Fibroblast of lung (primary cell): Measurements from ENCODE around the gene CD226. TPM values are rescaled to one million over a fixed set of nuclear protein-coding genes. Genes with fewer than 3 reads are reported as not detected.

ENCODE experiments used
- DNase-seq, 2 donors: peaks; one replicate each; pipeline versions ENCODE4 v3.0.0 to v3.0.0-alpha.2; 2010; ENCODE audit warnings: low read depth in 2 of 2
- H2AFZ ChIP-seq: 2 replicates; pipeline ENCODE4 v1.5.1; 2012; ENCODE audit warnings: low read length, control low read depth, inconsistent platforms
- H3K27ac ChIP-seq: 2 replicates; pipeline ENCODE4 v1.5.1; 2011; ENCODE audit warnings: low read length, control low read depth; ENCODE audit not compliant: insufficient read depth
- H3K27me3 ChIP-seq: 2 replicates; pipeline ENCODE4 v1.5.1; 2011; ENCODE audit warnings: mild to moderate bottlenecking, low read length; ENCODE audit not compliant: control insufficient read depth, insufficient read depth
- H3K36me3 ChIP-seq: 2 replicates; pipeline ENCODE4 v1.5.1; 2011; ENCODE audit warnings: low read length; ENCODE audit not compliant: control insufficient read depth, insufficient read depth
- H3K4me1 ChIP-seq: 2 replicates; pipeline ENCODE4 v1.5.1; 2011; ENCODE audit warnings: low read length; ENCODE audit not compliant: control insufficient read depth, insufficient read depth; ENCODE audit errors: extremely low read depth
- H3K4me2 ChIP-seq: 2 replicates; pipeline ENCODE4 v1.5.1; 2011; ENCODE audit warnings: low read length, control low read depth; ENCODE audit not compliant: insufficient read depth; ENCODE audit errors: extremely low read depth
- H3K4me3 ChIP-seq, 4 experiments: fragments of 200-600 bp in 1 of 4; sonication (generic) in 1 of 4; replicated peaks in 1 of 4; 2 replicates each; pipeline ENCODE4 v1.5.1; 2011 to 2016; ENCODE audit warnings: low read length in 4 of 4, low read depth in 3 of 4, mild to moderate bottlenecking in 3 of 4, control low read depth in 2 of 4, inconsistent platforms in 1 of 4, mixed read lengths in 1 of 4; ENCODE audit not compliant: insufficient read depth in 1 of 4; ENCODE audit errors: control extremely low read depth in 1 of 4
- H3K79me2 ChIP-seq: 2 replicates; pipeline ENCODE4 v1.5.1; 2012; ENCODE audit warnings: mild to moderate bottlenecking, low read length, inconsistent platforms; ENCODE audit not compliant: control insufficient read depth, insufficient read depth
- H3K9ac ChIP-seq: 2 replicates; pipeline ENCODE4 v1.5.1; 2011; ENCODE audit warnings: mild to moderate bottlenecking, low read length, control low read depth; ENCODE audit not compliant: insufficient read depth
- H3K9me3 ChIP-seq: 2 replicates; pipeline ENCODE4 v1.5.1; 2012; ENCODE audit warnings: low read depth, low read length; ENCODE audit not compliant: control insufficient read depth, insufficient read depth
- H4K20me1 ChIP-seq: 2 replicates; pipeline ENCODE4 v1.5.1; 2011; ENCODE audit warnings: low read length; ENCODE audit not compliant: control insufficient read depth, insufficient read depth; ENCODE audit errors: extremely low read depth
- CTCF ChIP-seq, 2 donors: IDR thresholded peaks in 1 of 2; conservative IDR thresholded peaks in 1 of 2; 1 replicate in 1 of 2; 2 replicates in 1 of 2; pipeline ENCODE4 v1.5.1; 2011 to 2012; ENCODE audit warnings: low read length in 2 of 2, control low read depth in 1 of 2, inconsistent platforms in 1 of 2, low read depth in 1 of 2, mild to moderate bottlenecking in 1 of 2
- polyA minus RNA-seq: library from RNA; depleted of rRNA, polyadenylated mRNA; stranded (reverse); fragments of >200 nt; gene quantifications from 2 replicates; pipeline ENCODE4 v1.2.3, GENCODE V29; 2011; ENCODE audit warnings: low replicate concordance
- polyA plus RNA-seq, 2 donors: library from polyadenylated mRNA; depleted of rRNA in 1 of 2; stranded (reverse) in 1 of 2; unstranded in 1 of 2; fragments of >200 nt; gene quantifications; 2 replicates each; pipeline ENCODE4 v1.2.1, GENCODE V29; 2011 to 2012; ENCODE audit warnings: missing spikeins in 1 of 2
- total RNA-seq: library from RNA; depleted of rRNA; stranded (reverse); fragments of >200 nt; gene quantifications from 2 replicates; pipeline ENCODE4 v1.2.1, GENCODE V29; 2014

CD226 gene
- total RNA-seq: 0.33 and 0.51 TPM in 2 replicates
- polyA plus RNA-seq: 0.15 and 0.42 TPM in 2 replicates
- polyA plus RNA-seq (2012): 0.13 and 0.15 TPM in 2 replicates
- 0.44 and 5.9 TPM in 2 replicates for polyA minus RNA-seq

GRCh38 chr18:69947361-69948133 is at the start of gene CD226:
Gene CD226, minus strand, starts transcription at chr18:69947873. Its CDS starts 467 bp downstream, at chr18:69947406.
- Histone ChIP-seq H3K4me2 (no peak within 1 kb of the TSS), H3K9ac (no peak within 1 kb of the TSS), H3K4me3 (no peak within 1 kb of the TSS), H3K27ac (no peak within 1 kb of the TSS), H2AFZ (no peak within 1 kb of the TSS), H3K79me2 (no peaks in the 10 kb centered on the region), H3K4me1 (peaks cover 2% of the 10 kb centered on the region), H3K36me3 (no peaks in the 10 kb centered on the region), H3K27me3 (no peaks in the 10 kb centered on the region), H4K20me1 (no peaks in the 10 kb centered on the region), H3K9me3 (no peaks in the 10 kb centered on the region)
- TF ChIP-seq CTCF (conservative IDR thresholded peaks at IDR 0.05 in 1 of 2, IDR thresholded peaks at IDR 0.05 in 1 of 2; ENCODE audit: low read depth in 1 of 2, low read length in 2 of 2): no peak
- DNase-seq: no peak

GRCh38 chr18:69996951-69997798 is 49.5 kb upstream of the CD226 start:
- no peaks in the 10 kb centered on the region for H3K4me1 ChIP-seq

More at GRCh38 chr18:69996951-69997798, 49.5 kb upstream of the CD226 start:
- no peaks in the 10 kb centered on the region for H3K9me3 ChIP-seq
- no peak overlapping the region for H3K27ac ChIP-seq
- H3K4me2 ChIP-seq: no peak overlapping the region
- no peak overlapping the region for H2AFZ ChIP-seq
- DNase-seq: no peak
- TF ChIP-seq CTCF (conservative IDR thresholded peaks at IDR 0.05 in 1 of 2, IDR thresholded peaks at IDR 0.05 in 1 of 2; ENCODE audit: low read depth in 1 of 2, low read length in 2 of 2): no peak
- no peaks in the 10 kb centered on the region for H3K36me3 ChIP-seq
- no peak overlapping the region for H3K4me3 ChIP-seq
- H4K20me1 ChIP-seq: no peaks in the 10 kb centered on the region
- H3K27me3 ChIP-seq: no peaks in the 10 kb centered on the region
- H3K79me2 ChIP-seq: no peaks in the 10 kb centered on the region
- H3K9ac ChIP-seq: no peak overlapping the region
